Measurements from ENCODE around the gene TUBE1. TPM values are rescaled to one million over a fixed set of nuclear protein-coding genes. Genes with fewer than 3 reads are reported as not detected.

Gene TUBE1
- total and polyA plus RNA-seq, 2 donors (not counting 1 experiment from before 2014, with no cell fraction given) = 10.8 to 48.6 TPM

DNA sequence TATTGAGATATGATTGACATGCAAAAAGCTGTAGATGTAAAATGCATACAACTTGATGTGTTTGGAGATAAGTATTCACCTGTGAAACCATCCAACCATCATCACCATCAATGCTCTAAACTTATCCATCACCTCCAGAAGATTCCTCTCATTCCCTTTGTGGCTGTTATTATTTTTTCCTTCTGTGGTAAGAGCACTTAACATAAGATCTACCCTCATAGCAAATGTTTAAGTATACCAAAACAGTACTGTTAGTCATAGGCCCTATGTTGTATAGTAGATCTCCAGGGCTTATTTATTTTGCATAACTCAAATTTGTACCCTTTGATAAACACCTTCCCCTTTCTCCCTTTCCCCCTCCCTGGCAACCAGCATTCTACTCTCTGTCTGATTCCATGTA, 64.5 kb downstream of the TUBE1 start:
- TF ChIP-seq, protein P1, sequence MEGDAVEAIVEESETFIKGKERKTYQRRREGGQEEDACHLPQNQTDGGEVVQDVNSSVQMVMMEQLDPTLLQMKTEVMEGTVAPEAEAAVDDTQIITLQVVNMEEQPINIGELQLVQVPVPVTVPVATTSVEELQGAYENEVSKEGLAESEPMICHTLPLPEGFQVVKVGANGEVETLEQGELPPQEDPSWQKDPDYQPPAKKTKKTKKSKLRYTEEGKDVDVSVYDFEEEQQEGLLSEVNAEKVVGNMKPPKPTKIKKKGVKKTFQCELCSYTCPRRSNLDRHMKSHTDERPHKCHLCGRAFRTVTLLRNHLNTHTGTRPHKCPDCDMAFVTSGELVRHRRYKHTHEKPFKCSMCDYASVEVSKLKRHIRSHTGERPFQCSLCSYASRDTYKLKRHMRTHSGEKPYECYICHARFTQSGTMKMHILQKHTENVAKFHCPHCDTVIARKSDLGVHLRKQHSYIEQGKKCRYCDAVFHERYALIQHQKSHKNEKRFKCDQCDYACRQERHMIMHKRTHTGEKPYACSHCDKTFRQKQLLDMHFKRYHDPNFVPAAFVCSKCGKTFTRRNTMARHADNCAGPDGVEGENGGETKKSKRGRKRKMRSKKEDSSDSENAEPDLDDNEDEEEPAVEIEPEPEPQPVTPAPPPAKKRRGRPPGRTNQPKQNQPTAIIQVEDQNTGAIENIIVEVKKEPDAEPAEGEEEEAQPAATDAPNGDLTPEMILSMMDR (conservative IDR thresholded peaks at IDR 0.05 in 1 of 2, IDR thresholded peaks at IDR 0.05 in 1 of 2; ENCODE audit: low read depth in 1 of 2, low read length in 2 of 2) = no peak
- no peak overlapping the region for H3K9ac ChIP-seq (ENCODE audit: insufficient read depth, low read length)

DNA sequence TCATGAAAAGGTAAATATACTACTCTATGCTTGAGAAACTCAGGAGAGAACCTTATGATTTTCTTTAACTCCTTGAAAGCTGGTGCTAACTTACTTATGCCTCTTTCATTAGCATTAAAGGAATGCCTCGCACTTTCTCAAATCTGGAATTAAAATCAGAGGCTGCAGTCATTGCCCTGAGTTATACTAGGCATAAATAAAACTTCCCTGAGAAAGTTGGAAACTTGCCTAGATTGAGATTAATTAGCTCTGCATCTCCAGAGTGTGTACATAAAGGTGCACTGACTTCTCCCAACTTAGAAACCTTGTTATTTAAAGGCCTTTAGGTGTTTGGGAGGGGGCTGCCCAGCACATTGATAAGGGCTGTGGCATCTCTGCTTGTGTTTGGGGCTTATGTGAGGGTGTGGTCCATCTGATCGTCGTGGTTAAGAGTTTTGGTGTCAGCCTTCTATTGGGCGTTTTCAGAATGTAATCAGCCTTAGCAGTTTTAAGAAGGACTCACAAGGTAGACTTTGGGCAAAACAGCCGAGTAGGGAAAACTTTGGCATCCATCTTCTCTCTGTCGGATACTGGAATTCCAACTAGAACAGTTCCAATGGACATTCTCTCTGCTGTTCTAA, 65.5 kb downstream of the TUBE1 start:
- Histone ChIP-seq H2AFZ (ENCODE audit: low read length) (no peak overlapping the region), H3K27ac (ENCODE audit: insufficient read depth, low read length) (no peak overlapping the region), H3K9me3 (ENCODE audit: control insufficient read depth, insufficient read depth, low read depth, low read length) (no peaks in the 10 kb centered on the region), H3K79me2 (ENCODE audit: control insufficient read depth, insufficient read depth, low read length) (no peaks in the 10 kb centered on the region), H3K27me3 (ENCODE audit: control insufficient read depth, insufficient read depth, low read length) (no peaks in the 10 kb centered on the region), H3K9ac (ENCODE audit: insufficient read depth, low read length) (no peak overlapping the region), H3K4me2 (ENCODE audit: extremely low read depth, insufficient read depth, low read length) (no peak overlapping the region), H3K4me1 (ENCODE audit: control insufficient read depth, extremely low read depth, insufficient read depth, low read length) (peaks cover 4% of the 10 kb centered on the region), H3K4me3 (replicated peaks in 1 of 4; ENCODE audit: control extremely low read depth in 1 of 4, insufficient read depth in 1 of 4, low read depth in 3 of 4, low read length in 4 of 4) (no peak overlapping the region), H3K36me3 (ENCODE audit: control insufficient read depth, insufficient read depth, low read length) (no peaks in the 10 kb centered on the region), H4K20me1 (ENCODE audit: control insufficient read depth, extremely low read depth, insufficient read depth, low read length) (no peaks in the 10 kb centered on the region)
- no peak for DNase-seq (ENCODE audit: low read depth in 2 of 2)
- no peak for TF ChIP-seq EZH2 (IDR thresholded peaks at IDR 0.05; ENCODE audit: low read length, missing control alignments)
- TF ChIP-seq, protein P1 (conservative IDR thresholded peaks at IDR 0.05 in 1 of 2, IDR thresholded peaks at IDR 0.05 in 1 of 2; ENCODE audit: low read depth in 1 of 2, low read length in 2 of 2) = no peak

More for the DNA sequence above, 64.5 kb downstream of the TUBE1 start:
- Histone ChIP-seq H4K20me1 (ENCODE audit: control insufficient read depth, extremely low read depth, insufficient read depth, low read length) (no peaks in the 10 kb centered on the region), H3K9me3 (ENCODE audit: control insufficient read depth, insufficient read depth, low read depth, low read length) (no peaks in the 10 kb centered on the region), H3K27ac (ENCODE audit: insufficient read depth, low read length) (no peak overlapping the region), H3K36me3 (ENCODE audit: control insufficient read depth, insufficient read depth, low read length) (no peaks in the 10 kb centered on the region), H3K4me2 (ENCODE audit: extremely low read depth, insufficient read depth, low read length) (no peak overlapping the region), H3K79me2 (ENCODE audit: control insufficient read depth, insufficient read depth, low read length) (no peaks in the 10 kb centered on the region), H3K4me1 (ENCODE audit: control insufficient read depth, extremely low read depth, insufficient read depth, low read length) (peaks cover 4% of the 10 kb centered on the region), H3K27me3 (ENCODE audit: control insufficient read depth, insufficient read depth, low read length) (no peaks in the 10 kb centered on the region), H2AFZ (ENCODE audit: low read length) (no peak overlapping the region), H3K4me3 (replicated peaks in 1 of 4; ENCODE audit: control extremely low read depth in 1 of 4, insufficient read depth in 1 of 4, low read depth in 3 of 4, low read length in 4 of 4) (no peak overlapping the region)
- DNase-seq (ENCODE audit: low read depth in 2 of 2) = no peak

Other genes with a start within 250 kb of the TUBE1 start
- gene FYN, start 214.0 kb downstream of the TUBE1 start, total RNA-seq = 59.3 and 64.7 TPM in 2 replicates
- gene FYN, start 214.0 kb downstream of the TUBE1 start, polyA plus RNA-seq = 40.4 and 64.7 TPM in 2 replicates
- gene CCN6, start 33.4 kb downstream of the TUBE1 start, total RNA-seq = not detected in 2 replicates
- gene CCN6, start 33.4 kb downstream of the TUBE1 start, polyA plus RNA-seq = 0.08 and 0.49 TPM in 2 replicates
- gene FAM229B, start 109 bp upstream of the TUBE1 start, total RNA-seq = 10.0 and 20.3 TPM in 2 replicates
- 23.8 and 24.6 TPM in 2 replicates for gene FAM229B, start 109 bp upstream of the TUBE1 start, polyA plus RNA-seq
- 494 and 636 TPM in 2 replicates for gene LAMA4, start 167.1 kb upstream of the TUBE1 start, total RNA-seq
- 183 and 662 TPM in 2 replicates for gene LAMA4, start 167.1 kb upstream of the TUBE1 start, polyA plus RNA-seq

Measured in fibroblast of lung (primary cell).